Endometrial microvascular endothelial cells (primary cell): Measurements from ENCODE around the gene GYPC. TPM values are rescaled to one million over a fixed set of nuclear protein-coding genes. Genes with fewer than 3 reads are reported as not detected.

Experiments used
- total RNA-seq: library from RNA; depleted of rRNA; stranded (reverse); fragments of >200 nt; gene quantifications from one replicate; pipeline ENCODE4 v1.2.3, GENCODE V29; 2015; ENCODE audit errors: inconsistent ontology term

The GYPC gene
- total RNA-seq, 1 donor from 2014 or later = 19.5 TPM

Other genes starting within 250 kb of the GYPC start
- not detected for gene TEX51, start 242.7 kb downstream of the GYPC start, total RNA-seq